ENCODE data around the gene HERC5.
"Not testable (repeated sequence)": the region's sequence is repeated elsewhere in the genome, so short reads cannot be mapped to it uniquely, and the experiment has no call there.

HERC5 gene

GRCh38 chr4:88456670-88457306, at the start of gene HERC5:
Gene HERC5, plus strand, starts transcription at chr4:88457119. Its CDS starts 151 bp downstream, at chr4:88457270.
- DNase-seq, result peak; percentile 83

GRCh38 chr4:88409206-88409605, 47.7 kb upstream of the HERC5 start:
- DNase-seq, result no peak

- DNase-seq, result no peak
Observed at GRCh38 chr4:88409789-88410188, 47.1 kb upstream of the HERC5 start.

GRCh38 chr4:88411491-88412096, 45.3 kb upstream of the HERC5 start:
- no peak for DNase-seq

- DNase-seq, result no peak
Observed at GRCh38 chr4:88413801-88414200, 43.1 kb upstream of the HERC5 start.

GRCh38 chr4:88414755-88415154, 42.2 kb upstream of the HERC5 start:
- no peak for DNase-seq

- no peak for DNase-seq
Observed at GRCh38 chr4:88415982-88416381, 40.9 kb upstream of the HERC5 start.

- DNase-seq, result no peak
Observed at GRCh38 chr4:88418411-88418810, 38.5 kb upstream of the HERC5 start.

- DNase-seq, result no peak
Observed at GRCh38 chr4:88419874-88420273, 37.0 kb upstream of the HERC5 start.

- DNase-seq, result no peak
Observed at GRCh38 chr4:88420844-88421243, 36.1 kb upstream of the HERC5 start.

- no peak for DNase-seq
Observed at GRCh38 chr4:88422403-88422802, 34.5 kb upstream of the HERC5 start.

GRCh38 chr4:88429401-88429800, 27.5 kb upstream of the HERC5 start:
- DNase-seq, result no peak

GRCh38 chr4:88435987-88436693, 20.8 kb upstream of the HERC5 start:
- no peak for DNase-seq

GRCh38 chr4:88437873-88438272, 19.0 kb upstream of the HERC5 start:
- not testable (repeated sequence) for DNase-seq

- DNase-seq, result no peak
Observed at GRCh38 chr4:88439161-88439760, 17.7 kb upstream of the HERC5 start.

- DNase-seq, result no peak
Observed at GRCh38 chr4:88440146-88440545, 16.8 kb upstream of the HERC5 start.

- no peak for DNase-seq
Observed at GRCh38 chr4:88441696-88442095, 15.2 kb upstream of the HERC5 start.

GRCh38 chr4:88442689-88443191, 14.2 kb upstream of the HERC5 start:
- no peak for DNase-seq

GRCh38 chr4:88443486-88443885, 13.4 kb upstream of the HERC5 start:
- no peak for DNase-seq

- DNase-seq, result no peak
Observed at GRCh38 chr4:88445252-88445651, 11.7 kb upstream of the HERC5 start.

GRCh38 chr4:88446124-88446523, 10.8 kb upstream of the HERC5 start:
- no peak for DNase-seq

GRCh38 chr4:88447371-88448095, 9.4 kb upstream of the HERC5 start:
- no peak for DNase-seq

- not testable (repeated sequence) for DNase-seq
Observed at GRCh38 chr4:88448211-88448765, 8.6 kb upstream of the HERC5 start.

All from NCI-H345 (cell line).